Measurements from ENCODE around the gene RABGAP1L. TPM values are rescaled to one million over a fixed set of nuclear protein-coding genes. Genes with fewer than 3 reads are reported as not detected.
"Not testable (repeated sequence)": the region's sequence is repeated elsewhere in the genome, so short reads cannot be mapped to it uniquely, and the experiment has no call there.

RABGAP1L gene
- total and polyA plus RNA-seq, 2 experiments from 2014 or later: 9.2 to 21.4 TPM

GRCh38 chr1:174169342-174169741, 10.0 kb downstream of the RABGAP1L start:
- no peak for TF ChIP-seq CTCF (IDR thresholded peaks at IDR 0.05; ENCODE audit: low read depth, low read length)
- H3K27me3 ChIP-seq: no peaks in the 10 kb centered on the region
- H3K4me1 ChIP-seq (ENCODE audit: low read depth): no peaks in the 10 kb centered on the region
- no peak overlapping the region for H3K4me3 ChIP-seq
- H3K27ac ChIP-seq: no peak overlapping the region
- H3K36me3 ChIP-seq: no peaks in the 10 kb centered on the region
- H3K9me3 ChIP-seq (ENCODE audit: low read depth): no peaks in the 10 kb centered on the region
- no peak for DNase-seq (ENCODE audit: low read depth in 1 of 2, low spot score in 1 of 2)

DNA sequence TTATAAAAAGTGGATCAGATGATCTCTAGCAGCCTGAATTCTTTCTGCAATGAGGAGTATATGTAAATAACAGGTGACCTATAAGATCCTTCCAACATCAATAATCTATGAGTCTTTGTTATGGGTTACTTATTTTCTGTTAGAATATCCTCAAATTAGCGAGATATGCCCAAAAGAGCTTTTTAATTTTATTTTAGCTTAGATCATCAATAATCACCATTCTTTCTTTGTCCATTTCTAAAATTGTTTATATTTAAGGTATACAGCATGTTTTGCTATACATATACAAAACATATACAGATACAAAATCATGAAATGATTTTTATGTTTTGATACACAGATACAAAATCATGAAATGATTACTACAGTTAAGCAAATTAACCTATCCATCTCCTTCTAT, 11.8 kb downstream of the RABGAP1L start:
- H3K27me3 ChIP-seq: no peaks in the 10 kb centered on the region
- no peak for DNase-seq (ENCODE audit: low read depth in 1 of 2, low spot score in 1 of 2)
- no peak overlapping the region for H3K4me3 ChIP-seq
- H3K9me3 ChIP-seq (ENCODE audit: low read depth): no peaks in the 10 kb centered on the region
- H3K36me3 ChIP-seq: no peaks in the 10 kb centered on the region
- H3K4me1 ChIP-seq (ENCODE audit: low read depth): no peaks in the 10 kb centered on the region
- no peak overlapping the region for H3K27ac ChIP-seq
- TF ChIP-seq CTCF (IDR thresholded peaks at IDR 0.05; ENCODE audit: low read depth, low read length): no peak

- DNase-seq (ENCODE audit: low read depth in 1 of 2, low spot score in 1 of 2): no peak
- TF ChIP-seq CTCF (IDR thresholded peaks at IDR 0.05; ENCODE audit: low read depth, low read length): no peak
- H3K4me1 ChIP-seq (ENCODE audit: low read depth): no peaks in the 10 kb centered on the region
- no peaks in the 10 kb centered on the region for H3K9me3 ChIP-seq (ENCODE audit: low read depth)
- no peak overlapping the region for H3K27ac ChIP-seq
- H3K27me3 ChIP-seq: no peaks in the 10 kb centered on the region
- H3K36me3 ChIP-seq: no peaks in the 10 kb centered on the region
- no peak overlapping the region for H3K4me3 ChIP-seq
Observed at GRCh38 chr1:174174461-174175329, 15.4 kb downstream of the RABGAP1L start.

GRCh38 chr1:174178459-174178858, 19.1 kb downstream of the RABGAP1L start:
- DNase-seq (ENCODE audit: low read depth in 1 of 2, low spot score in 1 of 2); H3K4me1 ChIP-seq (ENCODE audit: low read depth); H3K27ac ChIP-seq; H3K9me3 ChIP-seq (ENCODE audit: low read depth); H3K36me3 ChIP-seq; H3K27me3 ChIP-seq; H3K4me3 ChIP-seq: not testable (repeated sequence)

- no peak overlapping the region for H3K27ac ChIP-seq
- H3K4me3 ChIP-seq: no peak overlapping the region
- no peak for TF ChIP-seq CTCF (IDR thresholded peaks at IDR 0.05; ENCODE audit: low read depth, low read length)
- H3K36me3 ChIP-seq: no peaks in the 10 kb centered on the region
- no peaks in the 10 kb centered on the region for H3K9me3 ChIP-seq (ENCODE audit: low read depth)
- no peaks in the 10 kb centered on the region for H3K27me3 ChIP-seq
- no peak for DNase-seq (ENCODE audit: low read depth in 1 of 2, low spot score in 1 of 2)
- no peaks in the 10 kb centered on the region for H3K4me1 ChIP-seq (ENCODE audit: low read depth)
Observed at GRCh38 chr1:174189428-174190062, 30.2 kb downstream of the RABGAP1L start.

DNA sequence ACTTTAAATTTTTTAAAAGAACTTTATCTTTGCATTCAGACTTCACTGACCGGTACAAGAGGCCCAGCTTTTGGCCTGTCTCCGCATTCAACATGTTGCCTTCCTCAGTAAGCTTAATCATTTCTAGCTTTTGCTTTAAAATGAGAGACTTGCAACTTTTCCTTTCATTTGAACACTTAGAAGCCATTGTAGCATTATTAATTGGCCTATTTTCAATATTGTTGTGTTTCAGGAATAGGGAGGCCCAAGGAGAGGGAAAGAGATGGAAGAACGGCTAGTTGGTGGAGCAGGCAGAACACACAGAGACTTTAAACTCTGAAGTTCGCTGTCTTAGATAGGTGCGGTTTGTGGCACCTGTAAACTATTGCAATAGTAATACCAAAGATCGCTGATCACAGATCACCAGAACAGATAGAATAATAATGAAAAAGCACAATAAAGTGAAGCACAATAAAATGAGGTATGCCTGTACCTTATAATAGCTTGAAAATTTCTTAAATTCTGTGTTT, 31.4 kb downstream of the RABGAP1L start:
- H3K4me3 ChIP-seq: no peak overlapping the region
- no peak overlapping the region for H3K27ac ChIP-seq
- H3K4me1 ChIP-seq (ENCODE audit: low read depth): no peaks in the 10 kb centered on the region
- no peaks in the 10 kb centered on the region for H3K9me3 ChIP-seq (ENCODE audit: low read depth)
- no peak for TF ChIP-seq CTCF (IDR thresholded peaks at IDR 0.05; ENCODE audit: low read depth, low read length)
- H3K36me3 ChIP-seq: no peaks in the 10 kb centered on the region
- peak in 1 of 2 donors; percentile 12 for DNase-seq (ENCODE audit: low read depth in 1 of 2, low spot score in 1 of 2)
- H3K27me3 ChIP-seq: no peaks in the 10 kb centered on the region

All from cardiac muscle cell (in vitro differentiated cells and primary cell).